Measurements from ENCODE around the gene PCDHB16. TPM values are rescaled to one million over a fixed set of nuclear protein-coding genes. Genes with fewer than 3 reads are reported as not detected.
"Not testable (repeated sequence)": the region's sequence is repeated elsewhere in the genome, so short reads cannot be mapped to it uniquely, and the experiment has no call there.

The PCDHB16 gene
- total and polyA plus RNA-seq, 4 donors: 0.09 to 0.31 (median 0.15) TPM

DNA sequence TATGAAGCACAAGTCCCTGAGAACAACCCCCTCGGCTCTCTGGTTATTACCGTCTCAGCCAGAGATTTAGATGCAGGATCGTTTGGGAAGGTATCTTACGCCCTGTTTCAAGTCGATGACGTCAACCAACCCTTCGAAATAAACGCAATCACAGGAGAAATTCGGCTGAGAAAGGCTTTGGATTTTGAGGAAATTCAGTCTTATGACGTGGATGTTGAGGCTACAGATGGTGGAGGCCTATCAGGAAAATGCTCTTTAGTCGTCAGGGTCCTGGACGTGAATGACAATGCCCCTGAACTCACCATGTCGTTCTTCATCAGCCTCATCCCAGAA is 31.2 kb upstream of the PCDHB16 start:
- DNase-seq (ENCODE audit: low spot score): no peak
- no peaks in the 10 kb centered on the region for H3K4me1 ChIP-seq (ENCODE audit: control insufficient read depth in 4 of 4, insufficient read depth in 4 of 4, low read length in 3 of 4)
- no peak overlapping the region for H3K9ac ChIP-seq (ENCODE audit: low read depth in 1 of 2, low read length in 2 of 2)
- TF ChIP-seq, protein P1, sequence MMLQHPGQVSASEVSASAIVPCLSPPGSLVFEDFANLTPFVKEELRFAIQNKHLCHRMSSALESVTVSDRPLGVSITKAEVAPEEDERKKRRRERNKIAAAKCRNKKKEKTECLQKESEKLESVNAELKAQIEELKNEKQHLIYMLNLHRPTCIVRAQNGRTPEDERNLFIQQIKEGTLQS (IDR thresholded peaks at IDR 0.05): no peak
- no peak for TF ChIP-seq RAD21 (IDR thresholded peaks at IDR 0.05)
- TF ChIP-seq JUND (IDR thresholded peaks at IDR 0.05): no peak
- TF ChIP-seq YY1 (IDR thresholded peaks at IDR 0.05): no peak
- TF ChIP-seq MAX (IDR thresholded peaks at IDR 0.05): no peak
- TF ChIP-seq GABPA (IDR thresholded peaks at IDR 0.05 in 1 of 2, conservative IDR thresholded peaks at IDR 0.05 in 1 of 2): no peak
- TF ChIP-seq REST (IDR thresholded peaks at IDR 0.05): no peak
- no peak for TF ChIP-seq FOXA2 (IDR thresholded peaks at IDR 0.05)
- TF ChIP-seq TAF1 (conservative IDR thresholded peaks at IDR 0.05): no peak
- no peak for TF ChIP-seq RXRA (IDR thresholded peaks at IDR 0.05)
- TF ChIP-seq FOXA1 (IDR thresholded peaks at IDR 0.05): no peak
- TF ChIP-seq HNF4A (conservative IDR thresholded peaks at IDR 0.05): no peak
- TF ChIP-seq, protein P2, sequence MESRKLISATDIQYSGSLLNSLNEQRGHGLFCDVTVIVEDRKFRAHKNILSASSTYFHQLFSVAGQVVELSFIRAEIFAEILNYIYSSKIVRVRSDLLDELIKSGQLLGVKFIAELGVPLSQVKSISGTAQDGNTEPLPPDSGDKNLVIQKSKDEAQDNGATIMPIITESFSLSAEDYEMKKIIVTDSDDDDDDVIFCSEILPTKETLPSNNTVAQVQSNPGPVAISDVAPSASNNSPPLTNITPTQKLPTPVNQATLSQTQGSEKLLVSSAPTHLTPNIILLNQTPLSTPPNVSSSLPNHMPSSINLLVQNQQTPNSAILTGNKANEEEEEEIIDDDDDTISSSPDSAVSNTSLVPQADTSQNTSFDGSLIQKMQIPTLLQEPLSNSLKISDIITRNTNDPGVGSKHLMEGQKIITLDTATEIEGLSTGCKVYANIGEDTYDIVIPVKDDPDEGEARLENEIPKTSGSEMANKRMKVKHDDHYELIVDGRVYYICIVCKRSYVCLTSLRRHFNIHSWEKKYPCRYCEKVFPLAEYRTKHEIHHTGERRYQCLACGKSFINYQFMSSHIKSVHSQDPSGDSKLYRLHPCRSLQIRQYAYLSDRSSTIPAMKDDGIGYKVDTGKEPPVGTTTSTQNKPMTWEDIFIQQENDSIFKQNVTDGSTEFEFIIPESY (IDR thresholded peaks at IDR 0.05): no peak
- H3K4me3 ChIP-seq (ENCODE audit: low read depth in 1 of 3, low read length in 3 of 3): no peak overlapping the region
- H3K9me3 ChIP-seq (ENCODE audit: control insufficient read depth in 4 of 4, low read length in 3 of 4): peaks cover 16 to 38% (median 22%) of the 10 kb centered on the region in 4 donors
- H3K27me3 ChIP-seq (ENCODE audit: control insufficient read depth in 4 of 4, insufficient read depth in 4 of 4, low read length in 3 of 4): peaks cover 0 to 6% (median 0%) of the 10 kb centered on the region in 4 donors
- H3K27ac ChIP-seq (ENCODE audit: low read depth in 1 of 2, low read length in 2 of 2): no peak overlapping the region
- H3K36me3 ChIP-seq (ENCODE audit: control insufficient read depth in 4 of 4, insufficient read depth in 3 of 4, low read depth in 1 of 4, low read length in 3 of 4): no peaks in the 10 kb centered on the region
- WGBS: 28% methylated on average over 13 of the region's 13 CpGs

DNA sequence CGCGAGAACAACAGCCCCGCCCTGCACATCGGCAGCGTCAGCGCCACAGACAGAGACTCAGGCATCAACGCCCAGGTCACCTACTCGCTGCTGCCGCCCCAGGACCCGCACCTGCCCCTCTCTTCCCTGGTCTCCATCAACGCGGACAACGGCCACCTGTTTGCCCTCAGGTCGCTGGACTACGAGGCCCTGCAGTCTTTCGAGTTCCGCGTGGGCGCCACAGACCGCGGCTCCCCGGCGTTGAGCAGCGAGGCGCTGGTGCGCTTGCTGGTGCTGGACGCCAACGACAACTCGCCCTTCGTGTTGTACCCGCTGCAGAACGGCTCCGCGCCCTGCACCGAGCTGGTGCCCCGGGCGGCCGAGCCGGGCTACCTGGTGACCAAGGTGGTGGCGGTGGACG is 30.6 kb upstream of the PCDHB16 start:
- DNase-seq (ENCODE audit: low spot score); H3K36me3 ChIP-seq (ENCODE audit: control insufficient read depth in 4 of 4, insufficient read depth in 3 of 4, low read depth in 1 of 4, low read length in 3 of 4); H3K9ac ChIP-seq (ENCODE audit: low read depth in 1 of 2, low read length in 2 of 2); H3K4me1 ChIP-seq (ENCODE audit: control insufficient read depth in 4 of 4, insufficient read depth in 4 of 4, low read length in 3 of 4); H3K27me3 ChIP-seq (ENCODE audit: control insufficient read depth in 4 of 4, insufficient read depth in 4 of 4, low read length in 3 of 4); H3K27ac ChIP-seq (ENCODE audit: low read depth in 1 of 2, low read length in 2 of 2); H3K4me3 ChIP-seq (ENCODE audit: low read depth in 1 of 3, low read length in 3 of 3): not testable (repeated sequence)
- H3K9me3 ChIP-seq (ENCODE audit: control insufficient read depth in 4 of 4, low read length in 3 of 4): peaks cover 16 to 44% (median 26%) of the 10 kb centered on the region in 4 donors
- WGBS: 33% methylated on average over 39 of the region's 41 CpGs

- H3K4me1 ChIP-seq (ENCODE audit: control insufficient read depth in 4 of 4, insufficient read depth in 4 of 4, low read length in 3 of 4); H3K9ac ChIP-seq (ENCODE audit: low read depth in 1 of 2, low read length in 2 of 2); H3K27me3 ChIP-seq (ENCODE audit: control insufficient read depth in 4 of 4, insufficient read depth in 4 of 4, low read length in 3 of 4); H3K27ac ChIP-seq (ENCODE audit: low read depth in 1 of 2, low read length in 2 of 2); DNase-seq (ENCODE audit: low spot score); H3K36me3 ChIP-seq (ENCODE audit: control insufficient read depth in 4 of 4, insufficient read depth in 3 of 4, low read depth in 1 of 4, low read length in 3 of 4); H3K4me3 ChIP-seq (ENCODE audit: low read depth in 1 of 3, low read length in 3 of 3): not testable (repeated sequence)
- H3K9me3 ChIP-seq (ENCODE audit: control insufficient read depth in 4 of 4, low read length in 3 of 4): peaks cover 16 to 48% (median 28%) of the 10 kb centered on the region in 4 donors
- 27% methylated on average over 36 of the region's 36 CpGs for WGBS
Observed at GRCh38 chr5:141152096-141152495, 30.1 kb upstream of the PCDHB16 start.
